Right ventricle myocardium superior (tissue), 1 donor: ENCODE results near the gene METTL1. TPM values are rescaled to one million over a fixed set of nuclear protein-coding genes. Genes with fewer than 3 reads are reported as not detected.

Experiments
- ATAC-seq: fragments of 200-7000 bp; cut with Tn5 transposase; one replicate; pipeline ENCODE4 v1.9.1; 2020; ENCODE audit warnings: mild to moderate bottlenecking; ENCODE audit not compliant: poor library complexity
- DNase-seq: peaks from one replicate; pipeline ENCODE4 v3.0.0-alpha.2; 2020
- intact Hi-C: fragments of 100-400 bp; cut with DNase I; formaldehyde crosslinking; loops from one replicate; pipeline ENCODE4 v1.11.2; 2022
- total RNA-seq: library from RNA; stranded (reverse); fragmentation: NEBNext Ultra II Directional; extraction: Animal tissue kit (Norgen Biotek cat#: 25700); gene quantifications from one replicate; pipeline ENCODE4 v1.2.1, GENCODE V29; 2021
- donor health status: DM: no; HTN: yes; CAD: no; lungs with severe emphysema.

METTL1 gene
- total RNA-seq, 1 donor from 2014 or later = 7.2 TPM

GRCh38 chr12:57759360-57759980 is 12.4 kb downstream of the METTL1 start:
- DNase-seq = no peak
- intact Hi-C loops = no loop called here
- no peak for ATAC-seq

- intact Hi-C loops = no loop called here
- DNase-seq = no peak
Observed at GRCh38 chr12:57758552-57759359, 13.1 kb downstream of the METTL1 start.

GRCh38 chr12:57757771-57758170 is 14.1 kb downstream of the METTL1 start:
- no peak for ATAC-seq
- intact Hi-C loops = no loop called here
- DNase-seq = no peak

More at GRCh38 chr12:57758552-57759359, 13.1 kb downstream of the METTL1 start:
- ATAC-seq = no peak

- ATAC-seq = no peak
- DNase-seq = no peak
- intact Hi-C loops = no loop called here
Observed at GRCh38 chr12:57756406-57757341, 15.2 kb downstream of the METTL1 start.

GRCh38 chr12:57755454-57756372 is 16.2 kb downstream of the METTL1 start:
- ATAC-seq (no peak), DNase-seq (no peak)
- intact Hi-C loops = no loop called here

- DNase-seq (no peak), ATAC-seq (no peak)
- intact Hi-C loops = no loop called here
Observed at GRCh38 chr12:57755194-57755453, 16.8 kb downstream of the METTL1 start.

- DNase-seq = peak; percentile 67
- ATAC-seq = peak; percentile 3
- intact Hi-C loops = no loop called here
Observed at GRCh38 chr12:57754411-57755193, 17.3 kb downstream of the METTL1 start, which contains the start of gene MARCHF9. Gene MARCHF9, plus strand, starts transcription at chr12:57755103. Its CDS starts 426 bp downstream, at chr12:57755529.

- DNase-seq (no peak), ATAC-seq (no peak)
- intact Hi-C loops = no loop called here
Observed at GRCh38 chr12:57753756-57754337, 18.1 kb downstream of the METTL1 start.

- intact Hi-C loops = no loop called here
- DNase-seq = no peak
- no peak for ATAC-seq
Observed at GRCh38 chr12:57752668-57753000, 19.3 kb downstream of the METTL1 start.

GRCh38 chr12:57751788-57752667 is 19.9 kb downstream of the METTL1 start, which contains the start of gene CDK4:
Gene CDK4, minus strand, starts transcription at chr12:57752310. Its CDS starts 593 bp downstream, at chr12:57751717.
- intact Hi-C loops = no loop called here
- ATAC-seq (peak; percentile 90), DNase-seq (peak; percentile 100)

GRCh38 chr12:57751432-57751787 is 20.5 kb downstream of the METTL1 start:
- intact Hi-C loops = no loop called here
- ATAC-seq (no peak), DNase-seq (no peak)

- ATAC-seq = no peak
- intact Hi-C loops = no loop called here
- no peak for DNase-seq
Observed at GRCh38 chr12:57750561-57751431, 21.1 kb downstream of the METTL1 start.

- intact Hi-C loops = no loop called here
- ATAC-seq (no peak), DNase-seq (no peak)
Observed at GRCh38 chr12:57749061-57749460, 22.8 kb downstream of the METTL1 start.

GRCh38 chr12:57746025-57746424 is 25.9 kb downstream of the METTL1 start:
- ATAC-seq (no peak), DNase-seq (no peak)
- intact Hi-C loops = no loop called here

GRCh38 chr12:57745485-57745881 is 26.4 kb downstream of the METTL1 start:
- no peak for DNase-seq
- no peak for ATAC-seq
- intact Hi-C loops = no loop called here
